Spleen (tissue), 7 donors: ENCODE measurements around the gene ALPK3.

ENCODE experiments used
- CTCF ChIP-seq, 11 experiments: fragments of 200-600 bp in 7 of 11; fragments of 450-650 bp in 4 of 11; sonication (generic) in 4 of 11; IDR thresholded peaks in 8 of 11; conservative IDR thresholded peaks in 3 of 11; 1 replicate in 7 of 11; 2 replicates in 4 of 11; pipeline versions ENCODE4 v1.4.0 to v1.8.0; 2016 to 2021; ENCODE audit warnings: antibody characterized with exemption in 11 of 11, inconsistent platforms in 4 of 11, mild to moderate bottlenecking in 1 of 11
- POLR2AphosphoS5 ChIP-seq, 3 donors: sonication (generic); formaldehyde crosslinking; IDR thresholded peaks; one replicate each; pipeline ENCODE4 v1.5.1; 2017; ENCODE audit warnings: antibody characterized with exemption in 3 of 3
- donor health status: DM: no; HTN: no; CAD: no; lungs with moderate emphysema.
- donor health status: DM: no; HTN: no; CAD: no.
- donor health status: DM: no; HTN: no; CAD: no.

- no peak for TF ChIP-seq CTCF (IDR thresholded peaks at IDR 0.05 in 8 of 11, conservative IDR thresholded peaks at IDR 0.05 in 3 of 11)
- TF ChIP-seq POLR2AphosphoS5 (IDR thresholded peaks at IDR 0.05), result no peak
These were observed 46.6 kb downstream of the ALPK3 start for GRCh38 chr15:84863565-84864443.
